Measurements from ENCODE around the gene SIGLEC11.

SIGLEC11 gene

DNA sequence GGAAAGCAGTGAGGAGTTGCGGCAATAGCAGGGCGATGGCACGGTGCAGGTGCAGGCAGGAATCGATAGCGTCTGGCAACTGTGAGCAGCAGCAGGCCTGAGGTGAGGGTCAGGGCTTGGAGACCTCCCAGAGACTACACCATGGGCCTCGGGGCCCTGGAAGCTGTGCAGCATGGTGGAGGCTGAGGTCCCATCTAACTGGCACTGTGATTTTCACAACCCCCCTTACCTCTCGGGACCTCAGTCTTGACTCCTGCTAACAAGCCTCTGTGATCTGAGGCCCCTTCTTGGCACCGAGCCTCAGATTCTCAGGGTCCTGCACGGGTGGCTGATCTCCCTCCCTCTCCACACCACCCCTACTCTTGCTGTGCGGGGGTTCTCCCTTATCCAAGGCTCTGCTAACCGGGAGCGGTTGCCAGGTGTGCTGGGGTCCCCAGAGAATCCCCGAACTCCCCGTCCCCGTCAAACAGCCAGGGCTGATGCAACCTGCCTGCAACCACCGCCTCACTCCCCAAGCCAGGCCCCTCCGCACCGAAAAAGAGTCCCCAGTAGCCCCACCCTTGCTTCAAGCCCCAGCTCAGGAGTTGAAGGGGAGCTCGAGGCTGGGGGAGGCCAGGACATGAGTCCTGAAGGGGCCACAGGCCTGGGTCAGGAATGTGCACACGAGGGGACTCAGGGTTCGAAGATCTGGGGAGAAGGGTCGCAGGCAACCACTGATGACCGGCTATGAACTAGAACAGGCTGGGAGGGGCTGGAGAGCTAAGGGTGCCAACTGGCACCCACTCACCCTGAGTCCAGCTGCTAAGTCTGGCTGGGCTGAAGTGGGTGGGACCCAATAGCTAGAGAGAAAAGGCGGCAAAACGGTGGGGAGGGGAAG lies 36.7 kb downstream of the SIGLEC11 start:
- no peak for DNase-seq

- no peak for DNase-seq
Observed at GRCh38 chr19:49923055-49924003, 37.6 kb downstream of the SIGLEC11 start.

DNA sequence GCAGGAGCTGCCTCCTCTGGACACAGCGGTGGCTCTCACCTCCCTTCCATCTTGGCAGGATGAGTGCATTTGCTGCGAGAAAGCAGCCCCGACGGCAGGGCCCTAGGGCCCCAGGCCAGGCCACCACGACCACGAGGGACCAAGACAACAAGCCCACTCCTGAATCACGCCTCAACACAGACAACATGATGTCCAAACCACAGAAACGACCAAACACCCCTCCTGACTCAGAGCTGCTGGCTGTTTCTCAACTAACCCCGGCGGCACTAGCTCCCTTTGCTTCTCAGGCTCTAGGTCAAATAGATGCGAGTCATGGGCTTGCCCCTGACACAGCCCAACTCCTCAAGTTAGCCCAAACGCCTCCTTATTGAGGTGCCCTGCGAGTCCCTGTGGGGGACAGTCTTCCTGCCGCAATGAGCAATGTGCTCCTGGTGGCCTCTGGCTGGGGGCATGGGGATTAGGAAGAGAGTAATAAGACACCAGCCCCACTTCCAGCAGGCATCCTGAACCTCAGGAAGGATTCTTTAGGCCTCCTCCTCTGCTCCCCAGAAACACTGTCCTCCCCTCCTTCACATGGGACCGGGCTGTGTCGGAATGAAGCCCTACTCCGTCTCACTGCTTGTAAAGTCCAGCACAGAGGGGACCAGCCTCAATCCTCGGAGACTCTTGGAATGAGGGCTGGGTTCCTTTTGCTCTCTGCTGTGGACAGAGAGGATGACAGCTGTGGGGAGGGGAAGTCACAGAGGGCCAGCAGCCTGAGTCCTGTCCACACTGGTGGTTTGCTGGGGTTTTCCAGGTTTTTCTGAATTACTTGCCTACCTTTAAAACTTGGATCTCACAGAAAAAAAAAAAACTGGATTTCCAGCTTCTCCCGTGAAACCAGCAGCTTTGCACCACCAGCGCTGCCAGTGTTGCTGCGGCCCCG lies 38.8 kb downstream of the SIGLEC11 start:
- peak; percentile 64 for DNase-seq

GRCh38 chr19:49920624-49921363 lies 40.2 kb downstream of the SIGLEC11 start:
- no peak for DNase-seq

- DNase-seq, result no peak
Observed at GRCh38 chr19:49918089-49918488, 42.9 kb downstream of the SIGLEC11 start.

- DNase-seq, result no peak
Observed at GRCh38 chr19:49916839-49917733, 43.9 kb downstream of the SIGLEC11 start.

GRCh38 chr19:49915271-49915670 lies 45.7 kb downstream of the SIGLEC11 start:
- no peak for DNase-seq

DNA sequence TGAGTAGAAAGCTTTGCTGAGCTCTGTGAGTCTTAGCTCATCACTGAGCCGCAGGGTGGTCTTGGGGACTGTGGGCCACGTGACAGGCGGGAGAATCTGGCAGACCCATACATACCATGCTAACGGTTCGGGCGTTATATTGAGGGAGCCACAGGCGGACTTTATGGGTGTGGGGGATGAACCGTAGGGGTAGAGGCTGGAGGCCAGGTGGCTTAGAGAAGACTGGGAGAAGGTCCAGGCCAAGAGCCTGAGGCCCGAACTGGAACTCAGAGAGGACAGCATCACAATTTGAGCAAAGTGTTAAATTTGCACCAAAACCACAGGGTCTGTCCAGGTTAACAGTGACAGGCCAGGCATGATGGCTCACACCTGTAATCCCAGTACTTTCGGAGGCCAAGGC lies 47.3 kb downstream of the SIGLEC11 start:
- no peak for DNase-seq

GRCh38 chr19:49912965-49913685 lies 47.8 kb downstream of the SIGLEC11 start:
- no peak for DNase-seq

DNA sequence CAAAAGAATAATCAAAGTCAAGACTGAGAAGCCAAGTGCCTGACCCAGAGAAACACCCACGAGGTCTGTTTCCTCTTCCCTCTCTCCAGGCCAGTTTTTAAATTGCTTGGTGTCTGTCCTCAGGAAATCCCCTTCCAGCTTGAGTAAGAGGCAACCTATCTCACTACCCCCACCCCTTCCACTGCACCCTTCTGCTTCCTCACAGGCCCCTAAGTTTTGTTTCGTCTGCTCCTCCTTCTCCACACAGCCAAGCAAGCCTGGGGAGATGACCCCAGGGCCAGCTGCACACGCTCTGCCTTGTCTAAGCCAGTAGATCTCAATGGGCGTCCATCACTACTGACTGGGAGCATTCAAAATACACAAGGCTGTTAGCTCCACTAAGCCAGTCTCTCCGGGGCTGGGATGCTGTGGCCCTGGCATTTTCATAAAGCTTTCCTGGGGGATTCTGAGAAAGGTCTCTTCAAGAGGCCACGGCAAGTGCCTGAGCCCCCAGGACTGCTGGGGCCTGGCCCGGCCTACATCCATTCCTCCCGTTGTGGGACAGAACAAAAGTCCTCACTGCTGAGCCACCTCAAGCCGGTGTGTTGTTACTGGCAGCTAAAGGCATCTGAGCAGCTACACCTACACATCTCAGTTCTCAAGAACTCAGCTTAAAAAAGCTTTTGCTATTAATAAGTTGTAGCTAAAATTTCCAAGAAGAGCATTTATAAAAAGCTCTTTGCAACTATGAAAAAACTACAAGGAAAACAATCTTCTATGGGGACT lies 49.4 kb downstream of the SIGLEC11 start:
- peak; percentile 20 for DNase-seq

DNA sequence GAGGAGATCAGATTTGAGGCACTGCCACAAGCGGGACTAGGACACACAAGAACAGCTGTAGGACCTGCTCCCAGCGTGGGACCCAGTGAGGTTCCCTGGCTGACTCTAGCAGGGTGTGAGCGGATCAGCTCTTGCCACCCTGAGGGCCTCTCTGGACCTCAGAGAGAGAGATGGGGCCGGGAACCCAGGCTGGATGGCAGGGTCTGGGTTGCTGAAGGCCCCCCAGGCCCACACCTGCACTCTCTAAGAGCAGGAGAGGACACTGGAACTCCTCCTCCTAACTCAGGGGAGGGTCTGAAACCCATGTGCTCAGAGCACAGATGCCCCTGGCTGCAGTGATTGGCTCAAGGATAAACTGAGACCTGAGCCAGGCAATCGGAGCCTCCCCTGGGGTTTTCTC lies 50.8 kb downstream of the SIGLEC11 start:
- no peak for DNase-seq

- no peak for DNase-seq
Observed at GRCh38 chr19:49908480-49909420, 52.2 kb downstream of the SIGLEC11 start.

DNA sequence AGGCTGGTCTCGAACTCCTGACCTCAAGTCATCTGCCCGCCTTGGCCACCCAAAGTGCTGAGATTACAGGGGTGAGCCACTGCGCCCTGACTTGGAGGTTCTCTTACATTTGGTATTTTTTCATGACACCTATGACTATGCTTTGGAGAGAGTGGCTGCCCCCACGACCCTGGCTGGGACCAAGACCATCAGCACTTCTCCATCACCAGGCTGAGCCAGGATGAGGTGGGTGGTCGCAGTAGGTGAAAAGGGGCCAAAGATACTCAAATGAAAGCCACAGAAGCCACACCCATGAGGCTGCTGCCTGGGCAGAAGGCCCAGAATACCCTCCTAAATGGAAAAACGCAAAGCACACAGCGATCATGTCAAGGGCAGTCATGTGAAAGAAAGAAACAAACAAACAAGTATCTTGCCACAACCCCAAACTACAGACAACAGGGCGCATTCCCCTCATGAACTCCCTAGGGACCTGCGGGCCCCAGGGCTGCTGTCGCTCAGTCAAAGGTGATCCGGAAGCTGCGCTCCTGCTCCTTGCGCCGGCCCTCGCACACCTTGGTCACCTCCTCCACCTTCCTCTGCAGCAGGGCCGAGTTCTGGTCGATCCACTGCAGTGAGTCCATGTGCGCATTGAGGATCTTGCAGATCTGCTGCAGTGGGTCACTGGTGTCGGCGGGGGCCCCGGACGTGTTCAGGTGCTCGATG lies 53.1 kb downstream of the SIGLEC11 start:
- DNase-seq, result no peak

DNA sequence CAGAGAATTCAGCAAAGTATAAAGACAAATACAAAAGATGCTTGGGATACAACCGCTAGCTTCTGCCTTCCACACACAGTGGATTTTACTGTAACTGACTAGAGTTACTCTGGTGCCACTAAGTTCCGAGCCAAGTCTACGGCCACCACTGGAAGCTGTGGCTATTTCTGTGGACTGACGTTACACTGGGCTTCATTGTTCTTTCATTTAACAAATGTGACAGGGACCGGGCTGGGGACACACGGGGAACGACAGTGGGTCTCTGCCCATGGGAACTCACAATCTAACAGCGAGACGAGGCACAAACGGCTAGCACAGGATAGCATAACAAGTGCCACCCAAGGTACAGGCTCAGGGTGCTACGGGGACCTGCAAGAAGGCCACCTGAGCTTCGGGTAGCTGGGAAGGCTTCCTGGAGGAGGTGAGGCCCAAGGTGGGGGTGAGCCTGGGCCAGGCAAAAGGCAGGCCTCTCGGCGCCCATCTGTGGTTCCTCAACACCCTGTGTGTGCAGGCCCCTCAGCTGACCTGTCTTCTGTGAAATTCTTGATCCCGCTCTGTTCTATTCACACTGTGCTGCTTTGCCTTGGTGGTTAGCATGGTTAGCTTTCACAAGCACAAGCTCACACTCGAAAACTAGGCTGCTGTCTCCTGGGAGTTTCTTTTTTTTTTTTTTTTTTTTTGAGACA lies 54.0 kb downstream of the SIGLEC11 start:
- no peak for DNase-seq

DNA sequence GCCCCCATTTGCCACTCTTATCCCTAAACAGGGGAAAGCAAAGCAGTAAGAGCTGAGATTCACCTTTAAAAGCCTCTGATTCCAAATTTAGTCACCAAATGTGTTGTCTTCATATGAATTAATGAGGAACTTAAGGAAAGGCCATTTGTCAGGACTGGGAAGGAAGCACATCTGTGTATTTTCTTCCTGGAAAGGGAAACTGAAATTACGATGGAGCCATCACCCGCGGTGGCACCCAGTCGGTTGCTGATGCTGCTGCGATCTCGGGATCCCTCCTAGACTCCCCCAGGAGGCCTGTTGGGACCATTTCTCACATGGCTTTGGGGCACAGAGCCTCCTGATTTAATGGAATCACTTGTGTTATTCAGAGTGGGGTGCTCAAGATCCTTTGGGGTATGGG lies 56.8 kb downstream of the SIGLEC11 start:
- no peak for DNase-seq
